RWPE2 (cell line): ENCODE data around the gene FHL3.
A peak's percentile ranks its signal among the peaks of the same experiment; 100 is the strongest.

Source experiments
- ATAC-seq: fragments of 200-7000 bp; cut with Tn5 transposase; 3 replicates; pipeline ENCODE4 v1.9.1; 2021; ENCODE audit warnings: low read depth
- DNase-seq: peaks from one replicate; pipeline ENCODE4 v3.0.0-alpha.2; 2020; ENCODE audit warnings: low spot score
- H3K27ac ChIP-seq: fragments of 450-650 bp; 2 replicates; pipeline ENCODE4 v1.5.1; 2017; ENCODE audit warnings: mild to moderate bottlenecking; ENCODE audit not compliant: poor library complexity, severe bottlenecking
- H3K27me3 ChIP-seq: fragments of 250-450 bp; sonication (Bioruptor Pico); 2 replicates; pipeline ENCODE4 v1.5.1; 2021; ENCODE audit warnings: mild to moderate bottlenecking, moderate library complexity; ENCODE audit not compliant: insufficient read depth, poor library complexity, severe bottlenecking
- H3K36me3 ChIP-seq: fragments of 250-450 bp; sonication (Bioruptor Pico); 2 replicates; pipeline ENCODE4 v1.5.1; 2020; ENCODE audit warnings: low read depth, mild to moderate bottlenecking, moderate library complexity
- H3K4me1 ChIP-seq: fragments of 250-450 bp; sonication (Bioruptor Pico); 2 replicates; pipeline ENCODE4 v1.5.1; 2021; ENCODE audit warnings: mild to moderate bottlenecking, moderate library complexity; ENCODE audit not compliant: insufficient read depth, poor library complexity, severe bottlenecking
- H3K4me3 ChIP-seq: fragments of 250-450 bp; sonication (Bioruptor Pico); 2 replicates; pipeline ENCODE4 v1.5.1; 2021; ENCODE audit warnings: mild to moderate bottlenecking, moderate library complexity; ENCODE audit not compliant: severe bottlenecking
- H3K9me3 ChIP-seq: fragments of 250-450 bp; sonication (Bioruptor Pico); 2 replicates; pipeline ENCODE4 v1.5.1; 2021; ENCODE audit warnings: mild to moderate bottlenecking, moderate library complexity; ENCODE audit not compliant: severe bottlenecking
- CTCF ChIP-seq: fragments of 450-650 bp; IDR thresholded peaks from one replicate; pipeline ENCODE4 v1.5.1; 2017; ENCODE audit warnings: mild to moderate bottlenecking, moderate library complexity; ENCODE audit not compliant: poor library complexity, severe bottlenecking

Gene FHL3

GRCh38 chr1:37998089-37998808 is 7.1 kb downstream of the FHL3 start:
- H3K27ac ChIP-seq, result peak overlapping the region; percentile 91
- H3K4me1 ChIP-seq, result peaks cover 30% of the 10 kb centered on the region
- H3K36me3 ChIP-seq, result peaks cover 17% of the 10 kb centered on the region

GRCh38 chr1:37997256-37998088 is 7.8 kb downstream of the FHL3 start:
- ATAC-seq (no peak), DNase-seq (no peak)
- no peaks in the 10 kb centered on the region for H3K9me3 ChIP-seq
- H3K36me3 ChIP-seq, result peaks cover 12% of the 10 kb centered on the region
- no peak for TF ChIP-seq CTCF
- peak overlapping the region; percentile 69 for H3K27ac ChIP-seq
- no peaks in the 10 kb centered on the region for H3K27me3 ChIP-seq
- H3K4me3 ChIP-seq, result no peak overlapping the region
- peaks cover 30% of the 10 kb centered on the region for H3K4me1 ChIP-seq

More at GRCh38 chr1:37998089-37998808, 7.1 kb downstream of the FHL3 start:
- no peak for ATAC-seq
- H3K4me3 ChIP-seq, result no peak overlapping the region
- DNase-seq, result no peak
- H3K9me3 ChIP-seq, result no peaks in the 10 kb centered on the region
- H3K27me3 ChIP-seq, result no peaks in the 10 kb centered on the region
- TF ChIP-seq CTCF, result no peak

GRCh38 chr1:37995751-37996345 is 9.5 kb downstream of the FHL3 start:
- H3K27me3 ChIP-seq, result no peaks in the 10 kb centered on the region
- TF ChIP-seq CTCF, result no peak
- peak; percentile 54 for ATAC-seq
- peaks cover 12% of the 10 kb centered on the region for H3K36me3 ChIP-seq
- H3K9me3 ChIP-seq, result no peaks in the 10 kb centered on the region
- peaks cover 21% of the 10 kb centered on the region for H3K4me1 ChIP-seq
- peak overlapping the region; percentile 42 for H3K4me3 ChIP-seq
- DNase-seq, result no peak
- peak overlapping the region; percentile 69 for H3K27ac ChIP-seq

GRCh38 chr1:37994886-37995566 is 10.3 kb downstream of the FHL3 start:
- ATAC-seq (no peak), DNase-seq (no peak)
- Histone ChIP-seq H3K36me3 (peaks cover 12% of the 10 kb centered on the region), H3K27ac (peak overlapping the region; percentile 69), H3K4me1 (peaks cover 13% of the 10 kb centered on the region), H3K9me3 (no peaks in the 10 kb centered on the region), H3K4me3 (peak overlapping the region; percentile 42), H3K27me3 (no peaks in the 10 kb centered on the region)
- no peak for TF ChIP-seq CTCF
